WTC11 (cell line): ENCODE data around the gene CTXND2. TPM values are rescaled to one million over a fixed set of nuclear protein-coding genes. Genes with fewer than 3 reads are reported as not detected.
"Not testable (repeated sequence)": the region's sequence is repeated elsewhere in the genome, so short reads cannot be mapped to it uniquely, and the experiment has no call there.

Experiments used
- ATAC-seq: fragments of 200-7000 bp; cut with Tn5 transposase; 2 replicates; pipeline ENCODE4 v1.10.0; 2021; ENCODE audit warnings: mild to moderate bottlenecking, moderate library complexity
- CTCF ChIA-PET: fragments of 300-600 bp; sonication (Branson Sonifier 250); formaldehyde crosslinking; loops from one replicate; lab custom pipeline; 2021; ENCODE audit warnings: antibody characterized with exemption; lab: Charles Lee
- POLR2A ChIA-PET: fragments of 350-600 bp; sonication (Branson Sonifier 250); formaldehyde crosslinking; loops from one replicate; lab custom pipeline; 2021; ENCODE audit warnings: antibody characterized with exemption; lab: Charles Lee
- DNase-seq: peaks from one replicate; pipeline ENCODE4 v3.0.0; 2021; ENCODE audit warnings: low spot score
- H3K27ac Mint-ChIP-seq: 2 replicates; pipeline ENCODE4 v1.8.0; 2021; ENCODE audit warnings: mixed read lengths
- H3K27me3 Mint-ChIP-seq: 2 replicates; pipeline ENCODE4 v1.8.0; 2021; ENCODE audit warnings: low read depth, mild to moderate bottlenecking, moderate library complexity, mixed read lengths
- H3K36me3 Mint-ChIP-seq: 2 replicates; pipeline ENCODE4 v1.8.0; 2021; ENCODE audit warnings: mixed read lengths
- H3K4me1 Mint-ChIP-seq: 2 replicates; pipeline ENCODE4 v1.8.0; 2022; ENCODE audit warnings: mixed read lengths
- H3K4me3 Mint-ChIP-seq: 2 replicates; pipeline ENCODE4 v1.8.0; 2021; ENCODE audit warnings: mild to moderate bottlenecking, moderate library complexity, mixed read lengths
- H3K9me3 Mint-ChIP-seq: 2 replicates; pipeline ENCODE4 v1.8.0; 2021; ENCODE audit warnings: mixed read lengths
- ATF1 ChIP-seq: sonication (generic); formaldehyde crosslinking; IDR thresholded peaks from 2 replicates; pipeline ENCODE4 v1.8.1; 2023; ENCODE audit warnings: mild to moderate bottlenecking, moderate library complexity, missing genetic modification reagents
- CREB1 ChIP-seq: sonication (generic); formaldehyde crosslinking; IDR thresholded peaks from 2 replicates; pipeline ENCODE4 v1.8.0; 2023; ENCODE audit warnings: mild to moderate bottlenecking, missing genetic modification reagents
- CREM ChIP-seq: sonication (generic); formaldehyde crosslinking; IDR thresholded peaks from 2 replicates; pipeline ENCODE4 v1.8.1; 2022; ENCODE audit warnings: mild to moderate bottlenecking, missing genetic modification reagents, moderate library complexity
- EMX1 ChIP-seq: fragments of 250-450 bp; sonication (Bioruptor Pico); IDR thresholded peaks from 2 replicates; pipeline ENCODE4 v1.8.0; 2021; ENCODE audit warnings: mild to moderate bottlenecking
- ESRRA ChIP-seq: sonication (generic); formaldehyde crosslinking; IDR thresholded peaks from 2 replicates; pipeline ENCODE4 v1.8.1; 2022; ENCODE audit warnings: mild to moderate bottlenecking, missing genetic modification reagents, borderline replicate concordance
- MXD4 ChIP-seq: fragments of 250-450 bp; sonication (Bioruptor Pico); IDR thresholded peaks from 2 replicates; pipeline ENCODE4 v1.8.0; 2021; ENCODE audit warnings: mild to moderate bottlenecking, moderate library complexity, borderline replicate concordance
- NFE2L1 ChIP-seq: sonication (generic); formaldehyde crosslinking; IDR thresholded peaks from 2 replicates; pipeline ENCODE4 v1.8.1; 2023; ENCODE audit warnings: missing genetic modification reagents
- NFYB ChIP-seq: sonication (generic); formaldehyde crosslinking; conservative IDR thresholded peaks from 2 replicates; pipeline ENCODE4 v1.8.0; 2022; ENCODE audit warnings: low read depth, missing genetic modification reagents
- OVOL2 ChIP-seq: fragments of 250-450 bp; sonication (Bioruptor Pico); IDR thresholded peaks from 2 replicates; pipeline ENCODE4 v1.9.0; 2021; ENCODE audit warnings: mild to moderate bottlenecking, borderline replicate concordance
- PRRX2 ChIP-seq: fragments of 250-450 bp; sonication (Bioruptor Pico); IDR thresholded peaks from 2 replicates; pipeline ENCODE4 v1.8.0; 2021; ENCODE audit warnings: mild to moderate bottlenecking
- RELA ChIP-seq: sonication (generic); formaldehyde crosslinking; IDR thresholded peaks from 2 replicates; pipeline ENCODE4 v1.8.1; 2022; ENCODE audit warnings: missing genetic modification reagents, mild to moderate bottlenecking, borderline replicate concordance
- SMAD4 ChIP-seq: sonication (generic); formaldehyde crosslinking; IDR thresholded peaks from 2 replicates; pipeline ENCODE4 v1.8.0; 2022; ENCODE audit warnings: mild to moderate bottlenecking, missing genetic modification reagents
- SOX15 ChIP-seq: fragments of 250-450 bp; sonication (Bioruptor Pico); IDR thresholded peaks from 2 replicates; pipeline ENCODE4 v1.9.0; 2021; ENCODE audit warnings: mild to moderate bottlenecking
- TCF7 ChIP-seq: sonication (generic); formaldehyde crosslinking; IDR thresholded peaks from 2 replicates; pipeline ENCODE4 v1.8.0; 2022; ENCODE audit warnings: mild to moderate bottlenecking, low read depth, missing genetic modification reagents, moderate library complexity
- TP53 ChIP-seq: sonication (generic); formaldehyde crosslinking; IDR thresholded peaks from 2 replicates; pipeline ENCODE4 v1.8.1; 2023; ENCODE audit warnings: mild to moderate bottlenecking, missing genetic modification reagents
- ZBTB21 ChIP-seq: sonication (generic); formaldehyde crosslinking; IDR thresholded peaks from 2 replicates; pipeline ENCODE4 v1.8.1; 2023; ENCODE audit warnings: mild to moderate bottlenecking, missing genetic modification reagents, borderline replicate concordance
- ZNF138 ChIP-seq: sonication (generic); formaldehyde crosslinking; conservative IDR thresholded peaks from 2 replicates; pipeline ENCODE4 v1.8.1; 2022; ENCODE audit warnings: mild to moderate bottlenecking, moderate library complexity, missing genetic modification reagents
- ZNF232 ChIP-seq: sonication (generic); formaldehyde crosslinking; IDR thresholded peaks from 2 replicates; pipeline ENCODE4 v1.8.0; 2022; ENCODE audit warnings: mild to moderate bottlenecking, missing genetic modification reagents
- ZNF263 ChIP-seq: sonication (generic); formaldehyde crosslinking; IDR thresholded peaks from 2 replicates; pipeline ENCODE4 v1.8.1; 2022; ENCODE audit warnings: low read depth, mild to moderate bottlenecking, moderate library complexity, missing genetic modification reagents
- ZNF396 ChIP-seq: fragments of 250-450 bp; sonication (Bioruptor Pico); IDR thresholded peaks from 2 replicates; pipeline ENCODE4 v1.8.0; 2021; ENCODE audit warnings: mild to moderate bottlenecking, moderate library complexity, borderline replicate concordance
- total RNA-seq: library from RNA; stranded (reverse); gene quantifications from 3 replicates; pipeline ENCODE4 v1.2.3, GENCODE V29; 2021
- TF ChIP-seq, protein P1 (sequence below): fragments of 250-450 bp; sonication (Bioruptor Pico); IDR thresholded peaks from 2 replicates; pipeline ENCODE4 v1.8.0; 2021; ENCODE audit warnings: mild to moderate bottlenecking
- TF ChIP-seq, protein P2 (sequence below): sonication (generic); formaldehyde crosslinking; IDR thresholded peaks from 2 replicates; pipeline ENCODE4 v1.8.1; 2023; ENCODE audit warnings: mild to moderate bottlenecking, missing genetic modification reagents, moderate library complexity
- TF ChIP-seq, protein P3 (sequence below): sonication (generic); formaldehyde crosslinking; IDR thresholded peaks from 2 replicates; pipeline ENCODE4 v1.8.0; 2022; ENCODE audit warnings: mild to moderate bottlenecking, missing genetic modification reagents
- TF ChIP-seq, protein P4 (sequence below): fragments of 250-450 bp; sonication (Bioruptor Pico); IDR thresholded peaks from 2 replicates; pipeline ENCODE4 v2.1.2; 2022; ENCODE audit warnings: mild to moderate bottlenecking, moderate library complexity

CTXND2 gene
- total RNA-seq, 1 experiment from 2014 or later: not detected

DNA sequence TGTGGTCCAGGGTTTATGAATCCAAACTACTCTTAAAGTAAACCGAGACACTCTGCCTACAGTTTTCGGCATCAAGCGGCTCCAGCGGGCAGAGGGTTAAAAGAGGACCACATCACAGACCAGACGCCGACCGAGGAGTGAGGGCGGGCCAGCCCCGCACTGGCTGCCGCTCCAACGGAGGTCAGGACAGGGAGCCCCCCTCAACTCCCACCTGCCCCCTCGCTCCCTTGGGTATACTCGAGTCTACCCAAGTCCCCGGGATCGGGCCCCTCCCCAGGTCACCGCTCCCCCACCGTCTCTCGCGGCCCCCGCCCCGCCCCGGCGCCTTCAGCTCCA lies 10.8 kb upstream of the CTXND2 start (continued):
- TF ChIP-seq RELA (CRISPR knock-in tag) (no peak), TCF7 (CRISPR knock-in tag) (no peak), ZNF138 (CRISPR knock-in tag) (no peak)
- TF ChIP-seq, protein P1, sequence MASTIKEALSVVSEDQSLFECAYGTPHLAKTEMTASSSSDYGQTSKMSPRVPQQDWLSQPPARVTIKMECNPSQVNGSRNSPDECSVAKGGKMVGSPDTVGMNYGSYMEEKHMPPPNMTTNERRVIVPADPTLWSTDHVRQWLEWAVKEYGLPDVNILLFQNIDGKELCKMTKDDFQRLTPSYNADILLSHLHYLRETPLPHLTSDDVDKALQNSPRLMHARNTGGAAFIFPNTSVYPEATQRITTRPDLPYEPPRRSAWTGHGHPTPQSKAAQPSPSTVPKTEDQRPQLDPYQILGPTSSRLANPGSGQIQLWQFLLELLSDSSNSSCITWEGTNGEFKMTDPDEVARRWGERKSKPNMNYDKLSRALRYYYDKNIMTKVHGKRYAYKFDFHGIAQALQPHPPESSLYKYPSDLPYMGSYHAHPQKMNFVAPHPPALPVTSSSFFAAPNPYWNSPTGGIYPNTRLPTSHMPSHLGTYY (CRISPR knock-in tag): no peak

DNA sequence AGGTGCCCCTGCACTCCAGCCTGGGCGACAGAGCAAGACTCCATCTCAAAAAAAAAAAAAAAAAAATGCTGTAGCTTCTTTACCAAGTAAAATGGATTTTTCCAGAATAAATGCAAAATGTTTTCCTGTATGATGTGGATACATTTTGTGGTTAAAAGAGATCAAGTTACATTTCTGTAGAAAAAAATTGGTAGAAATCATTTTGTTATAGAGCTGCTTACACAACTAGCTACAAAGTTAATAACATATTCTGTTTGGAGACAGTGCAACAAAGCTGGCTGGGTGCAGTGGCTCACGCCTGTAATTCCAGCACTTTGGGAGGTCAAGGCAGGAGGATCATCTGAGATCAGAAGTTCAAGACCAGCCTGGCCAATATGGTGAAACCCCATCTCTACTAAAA lies 8.0 kb upstream of the CTXND2 start:
- not testable (repeated sequence) for DNase-seq, H3K4me3 Mint-ChIP-seq, H3K9me3 Mint-ChIP-seq, H3K27ac Mint-ChIP-seq, H3K27me3 Mint-ChIP-seq, ATAC-seq, H3K36me3 Mint-ChIP-seq
- CTCF ChIA-PET: interaction anchor here (0.6 kb wide), 1 partner anchor 123 kb away, joined by 4 read pairs; no protein-coding TSS in a partner anchor
- POLR2A ChIA-PET: interaction anchor here (0.7 to 0.8 kb wide), 2 partner anchors 12 to 299 kb away, joined by 3 read pairs; partner anchors contain the start of gene MCL1
- peaks cover 21% of the 10 kb centered on the region for H3K4me1 Mint-ChIP-seq

DNA sequence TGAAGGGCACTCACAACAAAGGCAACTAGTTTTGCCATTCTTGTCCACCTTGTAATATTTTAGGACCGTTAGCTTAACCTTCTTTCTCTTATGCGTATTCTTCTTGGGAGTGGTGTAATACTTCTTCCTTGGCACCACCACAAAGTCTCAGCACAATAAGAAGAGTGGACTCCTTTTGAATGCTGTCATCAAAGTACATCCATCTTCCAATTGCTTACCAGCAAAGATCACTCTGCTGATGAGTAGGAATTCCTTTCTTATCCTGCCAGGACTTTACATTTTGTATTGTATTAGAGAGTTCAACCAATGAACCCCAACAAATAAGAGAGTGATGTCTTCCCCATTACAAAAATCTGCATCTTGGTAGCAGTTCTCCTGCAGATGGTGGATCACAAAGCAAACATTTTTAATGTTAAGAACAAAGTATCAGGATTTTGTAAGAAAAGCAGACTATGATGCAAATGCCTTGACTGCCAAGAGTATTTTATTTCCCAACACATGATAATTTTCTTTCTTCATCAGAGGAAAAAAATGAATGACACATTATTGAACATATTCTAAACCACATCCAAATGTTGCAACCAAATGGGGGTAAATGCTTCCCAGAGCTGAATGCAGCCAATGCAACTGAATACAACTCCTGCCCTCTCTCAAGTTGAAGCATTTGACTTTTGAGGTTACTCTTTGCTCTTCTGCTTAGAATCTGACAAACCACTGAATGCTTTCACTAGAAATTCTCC lies 5.4 kb upstream of the CTXND2 start:
- ATAC-seq: no peak
- Mint-ChIP-seq H3K27me3 (no peaks in the 10 kb centered on the region), H3K4me1 (peaks cover 4% of the 10 kb centered on the region), H3K9me3 (no peaks in the 10 kb centered on the region), H3K36me3 (no peaks in the 10 kb centered on the region), H3K4me3 (no peak overlapping the region), H3K27ac (no peak overlapping the region)
- CTCF ChIA-PET: no interaction called here
- DNase-seq: no peak
- POLR2A ChIA-PET: no interaction called here
- TF ChIP-seq, protein P2, sequence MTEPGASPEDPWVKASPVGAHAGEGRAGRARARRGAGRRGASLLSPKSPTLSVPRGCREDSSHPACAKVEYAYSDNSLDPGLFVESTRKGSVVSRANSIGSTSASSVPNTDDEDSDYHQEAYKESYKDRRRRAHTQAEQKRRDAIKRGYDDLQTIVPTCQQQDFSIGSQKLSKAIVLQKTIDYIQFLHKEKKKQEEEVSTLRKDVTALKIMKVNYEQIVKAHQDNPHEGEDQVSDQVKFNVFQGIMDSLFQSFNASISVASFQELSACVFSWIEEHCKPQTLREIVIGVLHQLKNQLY: no peak
- TF ChIP-seq ZNF263 (no peak), PRRX2 (no peak), ZNF232 (CRISPR knock-in tag) (no peak), ZNF138 (CRISPR knock-in tag) (no peak), NFE2L1 (no peak), SOX15 (CRISPR knock-in tag) (no peak), CREB1 (CRISPR knock-in tag) (no peak), SMAD4 (no peak)
- TF ChIP-seq, protein P3, sequence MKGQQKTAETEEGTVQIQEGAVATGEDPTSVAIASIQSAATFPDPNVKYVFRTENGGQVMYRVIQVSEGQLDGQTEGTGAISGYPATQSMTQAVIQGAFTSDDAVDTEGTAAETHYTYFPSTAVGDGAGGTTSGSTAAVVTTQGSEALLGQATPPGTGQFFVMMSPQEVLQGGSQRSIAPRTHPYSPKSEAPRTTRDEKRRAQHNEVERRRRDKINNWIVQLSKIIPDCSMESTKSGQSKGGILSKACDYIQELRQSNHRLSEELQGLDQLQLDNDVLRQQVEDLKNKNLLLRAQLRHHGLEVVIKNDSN: no peak
- TF ChIP-seq, protein P4, sequence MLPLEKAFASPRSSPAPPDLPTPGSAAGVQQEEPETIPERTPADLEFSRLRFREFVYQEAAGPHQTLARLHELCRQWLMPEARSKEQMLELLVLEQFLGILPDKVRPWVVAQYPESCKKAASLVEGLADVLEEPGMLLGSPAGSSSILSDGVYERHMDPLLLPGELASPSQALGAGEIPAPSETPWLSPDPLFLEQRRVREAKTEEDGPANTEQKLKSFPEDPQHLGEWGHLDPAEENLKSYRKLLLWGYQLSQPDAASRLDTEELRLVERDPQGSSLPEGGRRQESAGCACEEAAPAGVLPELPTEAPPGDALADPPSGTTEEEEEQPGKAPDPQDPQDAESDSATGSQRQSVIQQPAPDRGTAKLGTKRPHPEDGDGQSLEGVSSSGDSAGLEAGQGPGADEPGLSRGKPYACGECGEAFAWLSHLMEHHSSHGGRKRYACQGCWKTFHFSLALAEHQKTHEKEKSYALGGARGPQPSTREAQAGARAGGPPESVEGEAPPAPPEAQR (CRISPR knock-in tag): no peak

DNA sequence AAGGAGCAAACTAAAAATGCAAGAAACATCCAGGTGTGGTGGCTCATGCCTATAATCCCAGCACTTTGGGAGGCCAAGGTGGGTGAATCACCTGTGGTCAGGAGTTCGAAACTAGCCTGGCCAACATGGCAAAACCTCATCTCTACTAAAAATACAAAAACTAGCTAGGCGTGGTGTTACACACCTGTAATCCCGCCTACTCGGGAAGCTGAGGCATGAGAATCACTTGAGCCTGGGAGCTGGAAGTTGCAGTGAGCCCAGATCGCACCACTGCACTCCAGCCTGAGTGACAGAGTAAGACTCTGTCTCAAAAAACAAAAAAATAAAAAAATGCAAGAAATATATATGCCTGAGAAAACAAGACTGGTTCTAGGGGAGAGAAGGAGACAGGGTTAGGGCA lies 3.8 kb upstream of the CTXND2 start:
- CTCF ChIA-PET: interaction anchor here (1.7 kb wide), 1 partner anchor 39 kb away, joined by 3 read pairs; no protein-coding TSS in a partner anchor
- not testable (repeated sequence) for ATAC-seq, H3K4me1 Mint-ChIP-seq, H3K4me3 Mint-ChIP-seq, H3K36me3 Mint-ChIP-seq, H3K27ac Mint-ChIP-seq, H3K9me3 Mint-ChIP-seq, DNase-seq, H3K27me3 Mint-ChIP-seq
- POLR2A ChIA-PET: interaction anchor here (0.6 kb wide), 1 partner anchor 61 kb away, joined by 3 read pairs; no protein-coding TSS in a partner anchor

DNA sequence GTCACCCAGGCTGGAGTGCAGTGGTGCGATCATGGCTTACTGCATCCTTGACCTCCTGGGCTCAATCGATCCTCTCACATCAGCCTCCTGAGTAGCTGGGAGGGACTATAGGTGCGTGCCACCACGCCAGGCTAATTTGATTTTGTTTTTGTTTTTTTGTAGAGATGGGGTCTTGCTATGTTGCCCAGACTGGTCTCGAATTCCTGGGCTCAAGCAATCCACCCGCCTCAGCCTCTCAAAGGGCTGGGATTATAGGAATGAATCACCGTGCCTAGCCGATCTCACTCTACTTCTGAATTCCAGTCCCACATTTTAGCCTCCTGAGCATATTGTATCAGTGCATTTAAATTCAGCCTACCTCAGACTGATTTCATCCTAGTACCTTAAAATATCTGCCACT lies 1.8 kb downstream of the CTXND2 start:
- POLR2A ChIA-PET: no interaction called here
- Mint-ChIP-seq H3K4me1 (0 out of 2 replicates have a peak, but pooled peaks cover 4% of the 10 kb centered on the region), H3K4me3 (no peak overlapping the region), H3K27ac (no peak overlapping the region), H3K9me3 (no peaks in the 10 kb centered on the region), H3K36me3 (no peaks in the 10 kb centered on the region), H3K27me3 (no peaks in the 10 kb centered on the region)
- no peak for DNase-seq
- no peak for ATAC-seq
- CTCF ChIA-PET: no interaction called here
- TF ChIP-seq EMX1 (CRISPR knock-in tag): no peak
- no peak for TF ChIP-seq ZBTB21 (CRISPR knock-in tag)
- no peak for TF ChIP-seq ZNF396 (CRISPR knock-in tag)
- no peak for TF ChIP-seq CREM (CRISPR knock-in tag)
- TF ChIP-seq ATF1 (CRISPR knock-in tag): no peak
- no peak for TF ChIP-seq NFYB (CRISPR knock-in tag)
- TF ChIP-seq TP53 (CRISPR knock-in tag): no peak
- no peak for TF ChIP-seq SMAD4
- no peak for TF ChIP-seq MXD4 (CRISPR knock-in tag)
- TF ChIP-seq, protein P2: no peak
- TF ChIP-seq OVOL2: no peak
- TF ChIP-seq RELA (CRISPR knock-in tag): no peak
- no peak for TF ChIP-seq ESRRA (CRISPR knock-in tag)
- no peak for TF ChIP-seq ZNF138 (CRISPR knock-in tag)
